Measurements from ENCODE around the gene ADAM33.

DNA sequence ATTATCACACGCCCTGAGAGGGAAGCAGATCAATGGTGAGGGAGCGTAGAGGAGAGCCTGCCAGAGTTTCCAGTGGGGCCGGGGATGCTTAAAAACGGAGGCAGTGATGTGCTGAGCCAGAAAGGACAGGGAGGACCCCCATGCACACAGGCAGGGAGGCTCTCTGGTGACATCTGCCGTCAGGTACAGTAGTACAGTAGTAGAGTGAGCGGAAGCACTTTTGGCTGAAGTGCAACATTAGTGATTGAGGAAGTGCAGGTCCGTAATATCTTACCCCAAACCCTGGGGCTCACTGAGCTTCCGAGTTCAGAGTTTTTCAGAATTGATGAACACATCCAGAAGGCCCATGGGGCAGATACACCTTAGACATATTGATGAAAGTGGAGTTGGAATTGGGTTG is 60.7 kb downstream of the ADAM33 start:
- TF ChIP-seq SP2 (CRISPR knock-in tag; IDR thresholded peaks at IDR 0.05) (no peak), EP300 (IDR thresholded peaks at IDR 0.05; ENCODE audit: low read depth in 2 of 2, low read length in 2 of 2) (no peak), EP300 (CRISPR knock-in tag; IDR thresholded peaks at IDR 0.05; ENCODE audit: borderline replicate concordance) (no peak), SALL2 (CRISPR knock-in tag; IDR thresholded peaks at IDR 0.05) (no peak)
- TF ChIP-seq, protein P1, sequence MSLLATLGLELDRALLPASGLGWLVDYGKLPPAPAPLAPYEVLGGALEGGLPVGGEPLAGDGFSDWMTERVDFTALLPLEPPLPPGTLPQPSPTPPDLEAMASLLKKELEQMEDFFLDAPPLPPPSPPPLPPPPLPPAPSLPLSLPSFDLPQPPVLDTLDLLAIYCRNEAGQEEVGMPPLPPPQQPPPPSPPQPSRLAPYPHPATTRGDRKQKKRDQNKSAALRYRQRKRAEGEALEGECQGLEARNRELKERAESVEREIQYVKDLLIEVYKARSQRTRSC (CRISPR knock-in tag; IDR thresholded peaks at IDR 0.05; ENCODE audit: low read depth): no peak
- TF ChIP-seq, protein P2, sequence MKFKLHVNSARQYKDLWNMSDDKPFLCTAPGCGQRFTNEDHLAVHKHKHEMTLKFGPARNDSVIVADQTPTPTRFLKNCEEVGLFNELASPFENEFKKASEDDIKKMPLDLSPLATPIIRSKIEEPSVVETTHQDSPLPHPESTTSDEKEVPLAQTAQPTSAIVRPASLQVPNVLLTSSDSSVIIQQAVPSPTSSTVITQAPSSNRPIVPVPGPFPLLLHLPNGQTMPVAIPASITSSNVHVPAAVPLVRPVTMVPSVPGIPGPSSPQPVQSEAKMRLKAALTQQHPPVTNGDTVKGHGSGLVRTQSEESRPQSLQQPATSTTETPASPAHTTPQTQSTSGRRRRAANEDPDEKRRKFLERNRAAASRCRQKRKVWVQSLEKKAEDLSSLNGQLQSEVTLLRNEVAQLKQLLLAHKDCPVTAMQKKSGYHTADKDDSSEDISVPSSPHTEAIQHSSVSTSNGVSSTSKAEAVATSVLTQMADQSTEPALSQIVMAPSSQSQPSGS (CRISPR knock-in tag; IDR thresholded peaks at IDR 0.05): no peak
